A549 (cell line): ENCODE results near the gene TRAPPC3.

Experiments
- CBX2 ChIP-seq: fragments of 200-600 bp; sonication (generic); IDR thresholded peaks from 2 replicates; pipeline ENCODE4 v1.6.1; 2016; ENCODE audit warnings: low read depth, mild to moderate bottlenecking, borderline replicate concordance
- EP300 ChIP-seq, 2 experiments: fragments of >200 bp; sonication (Bioruptor Twin); formaldehyde crosslinking; IDR thresholded peaks; 2 replicates in 1 of 2; 3 replicates in 1 of 2; pipeline ENCODE4 v1.6.1; 2016 to 2017
- FOSL2 ChIP-seq, 2 experiments: fragments of 450-650 bp in 1 of 2; fragments of >200 bp in 1 of 2; sonication (Bioruptor Twin) in 1 of 2; formaldehyde crosslinking; IDR thresholded peaks; 2 replicates each; pipeline versions ENCODE4 v1.5.0 to v1.6.1; 2016 to 2020; ENCODE audit warnings: mild to moderate bottlenecking in 1 of 2, moderate library complexity in 1 of 2
- HDAC2 ChIP-seq: fragments of 200-600 bp; sonication (generic); IDR thresholded peaks from 2 replicates; pipeline ENCODE4 v1.6.1; 2016
- HEYL ChIP-seq: fragments of 250-450 bp; sonication (Bioruptor Pico); IDR thresholded peaks from 2 replicates; pipeline ENCODE4 v1.8.0; 2021; ENCODE audit warnings: mild to moderate bottlenecking, moderate library complexity
- HOXA7 ChIP-seq: fragments of 250-450 bp; sonication (Bioruptor Pico); IDR thresholded peaks from 2 replicates; pipeline ENCODE4 v1.5.0; 2020; ENCODE audit warnings: mild to moderate bottlenecking, moderate library complexity
- KDM1A ChIP-seq: fragments of 200-600 bp; sonication (generic); IDR thresholded peaks from 2 replicates; pipeline ENCODE4 v1.6.1; 2016; ENCODE audit warnings: low read depth, mild to moderate bottlenecking
- POLR2A ChIP-seq: IDR thresholded peaks from 2 replicates; pipeline ENCODE4 v1.6.1; 2012; ENCODE audit warnings: mild to moderate bottlenecking, low read length
- RCOR1 ChIP-seq: fragments of 150-350 bp; IDR thresholded peaks from 2 replicates; pipeline ENCODE4 v1.6.1; 2014; ENCODE audit warnings: antibody characterized with exemption, low read length, low read depth
- RNF2 ChIP-seq: fragments of 200-600 bp; sonication (generic); IDR thresholded peaks from 2 replicates; pipeline ENCODE4 v1.6.1; 2016; ENCODE audit warnings: low read depth, mild to moderate bottlenecking, antibody characterized with exemption, moderate library complexity, borderline replicate concordance
- TF ChIP-seq, protein P1 (sequence below): fragments of >200 bp; sonication (Bioruptor Twin); formaldehyde crosslinking; IDR thresholded peaks from 3 replicates; pipeline ENCODE4 v1.5.1; 2016
- TF ChIP-seq, protein P2 (sequence below): fragments of 200-600 bp; sonication (generic); IDR thresholded peaks from 2 replicates; pipeline ENCODE4 v1.6.1; 2016; ENCODE audit warnings: antibody characterized with exemption, mild to moderate bottlenecking, moderate library complexity
- TF ChIP-seq, protein P3 (sequence below): IDR thresholded peaks from 2 replicates; pipeline ENCODE4 v1.6.1; 2012

DNA sequence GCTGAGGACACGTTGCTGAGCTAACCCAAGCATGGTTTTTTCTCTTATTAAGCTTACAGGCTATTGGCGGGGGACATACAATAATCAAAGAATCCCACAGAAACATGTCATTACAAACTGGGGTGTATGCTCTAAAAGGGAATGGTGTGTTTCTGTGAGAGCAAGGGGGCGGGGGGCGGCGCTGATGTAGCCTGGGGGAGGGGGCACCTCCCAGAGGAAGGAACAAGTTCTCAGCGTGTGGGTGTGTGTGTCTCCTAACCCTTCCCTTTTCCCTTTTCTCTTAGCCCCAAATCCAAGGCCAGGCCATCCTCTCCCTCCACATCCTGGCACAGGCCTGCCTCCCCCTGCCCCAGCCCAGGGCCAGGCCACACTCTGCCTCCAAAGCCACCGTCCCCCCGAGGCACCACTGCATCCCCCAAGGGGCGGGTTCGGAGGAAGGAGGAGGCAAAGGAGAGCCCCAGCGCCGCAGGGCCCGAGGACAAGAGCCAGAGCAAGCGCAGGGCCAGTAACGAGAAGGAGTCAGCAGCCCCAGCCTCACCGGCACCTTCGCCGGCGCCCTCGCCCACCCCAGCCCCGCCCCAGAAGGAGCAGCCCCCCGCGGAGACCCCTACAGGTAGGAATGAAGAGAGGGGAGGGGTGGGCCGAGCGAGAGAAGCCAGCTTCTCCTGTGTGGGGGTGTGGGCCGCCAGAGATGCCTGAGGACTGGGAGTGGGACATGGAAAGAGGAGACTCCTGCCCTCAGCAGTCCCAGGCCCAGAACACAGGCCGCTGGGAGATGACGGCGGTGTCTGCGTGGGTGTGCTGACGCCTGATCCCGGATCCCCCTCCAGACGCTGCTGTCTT is 28.5 kb upstream of the TRAPPC3 start:
- TF ChIP-seq POLR2A (no peak), HDAC2 (no peak), HEYL (CRISPR knock-in tag) (no peak), HOXA7 (CRISPR knock-in tag) (no peak), FOSL2 (IDR thresholded peaks at IDR 0.05) (no peak), FOSL2 (CRISPR knock-in tag; IDR thresholded peaks at IDR 0.05) (no peak), EP300 (IDR thresholded peaks at IDR 0.05) (no peak), CBX2 (no peak), KDM1A (no peak), RNF2 (no peak), RCOR1 (no peak)
- TF ChIP-seq, protein P1, sequence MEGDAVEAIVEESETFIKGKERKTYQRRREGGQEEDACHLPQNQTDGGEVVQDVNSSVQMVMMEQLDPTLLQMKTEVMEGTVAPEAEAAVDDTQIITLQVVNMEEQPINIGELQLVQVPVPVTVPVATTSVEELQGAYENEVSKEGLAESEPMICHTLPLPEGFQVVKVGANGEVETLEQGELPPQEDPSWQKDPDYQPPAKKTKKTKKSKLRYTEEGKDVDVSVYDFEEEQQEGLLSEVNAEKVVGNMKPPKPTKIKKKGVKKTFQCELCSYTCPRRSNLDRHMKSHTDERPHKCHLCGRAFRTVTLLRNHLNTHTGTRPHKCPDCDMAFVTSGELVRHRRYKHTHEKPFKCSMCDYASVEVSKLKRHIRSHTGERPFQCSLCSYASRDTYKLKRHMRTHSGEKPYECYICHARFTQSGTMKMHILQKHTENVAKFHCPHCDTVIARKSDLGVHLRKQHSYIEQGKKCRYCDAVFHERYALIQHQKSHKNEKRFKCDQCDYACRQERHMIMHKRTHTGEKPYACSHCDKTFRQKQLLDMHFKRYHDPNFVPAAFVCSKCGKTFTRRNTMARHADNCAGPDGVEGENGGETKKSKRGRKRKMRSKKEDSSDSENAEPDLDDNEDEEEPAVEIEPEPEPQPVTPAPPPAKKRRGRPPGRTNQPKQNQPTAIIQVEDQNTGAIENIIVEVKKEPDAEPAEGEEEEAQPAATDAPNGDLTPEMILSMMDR, result no peak
- TF ChIP-seq, protein P2, sequence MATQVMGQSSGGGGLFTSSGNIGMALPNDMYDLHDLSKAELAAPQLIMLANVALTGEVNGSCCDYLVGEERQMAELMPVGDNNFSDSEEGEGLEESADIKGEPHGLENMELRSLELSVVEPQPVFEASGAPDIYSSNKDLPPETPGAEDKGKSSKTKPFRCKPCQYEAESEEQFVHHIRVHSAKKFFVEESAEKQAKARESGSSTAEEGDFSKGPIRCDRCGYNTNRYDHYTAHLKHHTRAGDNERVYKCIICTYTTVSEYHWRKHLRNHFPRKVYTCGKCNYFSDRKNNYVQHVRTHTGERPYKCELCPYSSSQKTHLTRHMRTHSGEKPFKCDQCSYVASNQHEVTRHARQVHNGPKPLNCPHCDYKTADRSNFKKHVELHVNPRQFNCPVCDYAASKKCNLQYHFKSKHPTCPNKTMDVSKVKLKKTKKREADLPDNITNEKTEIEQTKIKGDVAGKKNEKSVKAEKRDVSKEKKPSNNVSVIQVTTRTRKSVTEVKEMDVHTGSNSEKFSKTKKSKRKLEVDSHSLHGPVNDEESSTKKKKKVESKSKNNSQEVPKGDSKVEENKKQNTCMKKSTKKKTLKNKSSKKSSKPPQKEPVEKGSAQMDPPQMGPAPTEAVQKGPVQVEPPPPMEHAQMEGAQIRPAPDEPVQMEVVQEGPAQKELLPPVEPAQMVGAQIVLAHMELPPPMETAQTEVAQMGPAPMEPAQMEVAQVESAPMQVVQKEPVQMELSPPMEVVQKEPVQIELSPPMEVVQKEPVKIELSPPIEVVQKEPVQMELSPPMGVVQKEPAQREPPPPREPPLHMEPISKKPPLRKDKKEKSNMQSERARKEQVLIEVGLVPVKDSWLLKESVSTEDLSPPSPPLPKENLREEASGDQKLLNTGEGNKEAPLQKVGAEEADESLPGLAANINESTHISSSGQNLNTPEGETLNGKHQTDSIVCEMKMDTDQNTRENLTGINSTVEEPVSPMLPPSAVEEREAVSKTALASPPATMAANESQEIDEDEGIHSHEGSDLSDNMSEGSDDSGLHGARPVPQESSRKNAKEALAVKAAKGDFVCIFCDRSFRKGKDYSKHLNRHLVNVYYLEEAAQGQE, result no peak
- TF ChIP-seq, protein P3, sequence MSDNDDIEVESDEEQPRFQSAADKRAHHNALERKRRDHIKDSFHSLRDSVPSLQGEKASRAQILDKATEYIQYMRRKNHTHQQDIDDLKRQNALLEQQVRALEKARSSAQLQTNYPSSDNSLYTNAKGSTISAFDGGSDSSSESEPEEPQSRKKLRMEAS, result no peak
